Liver (tissue), 9 donors: ENCODE data around the gene CST4. TPM values are rescaled to one million over a fixed set of nuclear protein-coding genes. Genes with fewer than 3 reads are reported as not detected.
"Not testable (repeated sequence)": the region's sequence is repeated elsewhere in the genome, so short reads cannot be mapped to it uniquely, and the experiment has no call there.

Experiments used
- DNase-seq: peaks from one replicate; pipeline ENCODE4 v3.0.0-alpha.2; 2017; ENCODE audit warnings: low spot score
- H3K27ac ChIP-seq, 2 donors: one replicate each; pipeline ENCODE4 v1.7.0; 2013; ENCODE audit warnings: inconsistent platforms in 2 of 2, low read length in 2 of 2, control low read depth in 1 of 2, low read depth in 1 of 2, mild to moderate bottlenecking in 1 of 2
- H3K27me3 ChIP-seq, 4 donors: one replicate each; pipeline versions ENCODE4 v1.6.1 to v1.7.0; 2013; ENCODE audit warnings: low read length in 3 of 4, inconsistent platforms in 1 of 4, mild to moderate bottlenecking in 1 of 4, moderate library complexity in 1 of 4; ENCODE audit not compliant: control insufficient read depth in 4 of 4, insufficient read depth in 4 of 4
- H3K36me3 ChIP-seq, 4 donors: one replicate each; pipeline versions ENCODE4 v1.6.1 to v1.7.0; 2013; ENCODE audit warnings: low read length in 3 of 4, mild to moderate bottlenecking in 3 of 4, low read depth in 1 of 4, moderate library complexity in 1 of 4; ENCODE audit not compliant: control insufficient read depth in 4 of 4, insufficient read depth in 3 of 4
- H3K4me1 ChIP-seq, 4 donors: one replicate each; pipeline versions ENCODE4 v1.6.1 to v1.7.0; 2013; ENCODE audit warnings: low read length in 3 of 4, mild to moderate bottlenecking in 3 of 4, moderate library complexity in 1 of 4; ENCODE audit not compliant: control insufficient read depth in 4 of 4, insufficient read depth in 4 of 4
- H3K4me3 ChIP-seq, 3 donors: one replicate each; pipeline versions ENCODE4 v1.6.1 to v1.7.0; 2013; ENCODE audit warnings: low read length in 3 of 3, control low read depth in 1 of 3, low read depth in 1 of 3, mild to moderate bottlenecking in 1 of 3
- H3K9ac ChIP-seq, 2 donors: one replicate each; pipeline ENCODE4 v1.7.0; 2013; ENCODE audit warnings: low read length in 2 of 2, mild to moderate bottlenecking in 2 of 2, moderate library complexity in 2 of 2, control low read depth in 1 of 2, low read depth in 1 of 2
- H3K9me3 ChIP-seq, 4 donors: one replicate each; pipeline versions ENCODE4 v1.6.1 to v1.7.0; 2013; ENCODE audit warnings: low read length in 3 of 4; ENCODE audit not compliant: control insufficient read depth in 4 of 4
- EGR1 ChIP-seq, 2 donors: IDR thresholded peaks; 2 replicates each; pipeline ENCODE4 v1.6.1; 2016 to 2018; ENCODE audit warnings: antibody characterized with exemption in 2 of 2, low read depth in 2 of 2
- GABPA ChIP-seq, 2 donors: IDR thresholded peaks in 1 of 2; conservative IDR thresholded peaks in 1 of 2; 2 replicates each; pipeline ENCODE4 v1.6.1; 2016; ENCODE audit warnings: antibody characterized with exemption in 2 of 2, mild to moderate bottlenecking in 1 of 2, moderate library complexity in 1 of 2
- HNF4G ChIP-seq: IDR thresholded peaks from 2 replicates; pipeline ENCODE4 v1.6.1; 2016; ENCODE audit warnings: antibody characterized with exemption
- JUND ChIP-seq, 2 donors: IDR thresholded peaks; 2 replicates each; pipeline ENCODE4 v1.6.1; 2016; ENCODE audit warnings: antibody characterized with exemption in 2 of 2
- NR2F2 ChIP-seq: IDR thresholded peaks from 2 replicates; pipeline ENCODE4 v1.6.1; 2016; ENCODE audit warnings: antibody characterized with exemption
- RAD21 ChIP-seq, 2 donors: IDR thresholded peaks; 2 replicates each; pipeline ENCODE4 v1.6.1; 2016; ENCODE audit warnings: antibody characterized with exemption in 2 of 2, mild to moderate bottlenecking in 2 of 2
- RXRA ChIP-seq, 2 donors: IDR thresholded peaks; 2 replicates each; pipeline ENCODE4 v1.6.1; 2017 to 2018; ENCODE audit warnings: antibody characterized with exemption in 2 of 2, mild to moderate bottlenecking in 1 of 2
- SP1 ChIP-seq: IDR thresholded peaks from 2 replicates; pipeline ENCODE4 v1.6.1; 2018; ENCODE audit warnings: antibody characterized with exemption, mild to moderate bottlenecking
- TAF1 ChIP-seq: conservative IDR thresholded peaks from 2 replicates; pipeline ENCODE4 v1.6.1; 2016; ENCODE audit warnings: antibody characterized with exemption, mild to moderate bottlenecking
- YY1 ChIP-seq: IDR thresholded peaks from 2 replicates; pipeline ENCODE4 v1.6.1; 2016; ENCODE audit warnings: antibody characterized with exemption, mild to moderate bottlenecking
- WGBS: extraction: QIAGEN DNeasy Blood & Tissue Kit; methylation state at CpG from one replicate; pipeline ENCODE4 v1.1.7; 2013; 5-methylcytosine and 5-hydroxymethylcytosine counted together
- polyA plus RNA-seq, 2 donors: library from polyadenylated mRNA; stranded (reverse) in 1 of 2; unstranded in 1 of 2; fragments of 200-250 nt in 1 of 2; fragments of >200 nt in 1 of 2; fragmentation: Nextera tagmentation in 1 of 2; extraction: Ambion mirVana in 1 of 2; gene quantifications; one replicate each; pipeline versions ENCODE4 v1.2.1 to v1.2.3, GENCODE V29; 2013 to 2015
- total RNA-seq, 2 donors: library from RNA; depleted of rRNA; stranded (reverse); fragments of >200 nt; gene quantifications; one replicate each; pipeline ENCODE4 v1.2.3, GENCODE V29; 2014
- TF ChIP-seq, protein P1 (sequence below): IDR thresholded peaks from 2 replicates; pipeline ENCODE4 v1.6.1; 2016; ENCODE audit warnings: antibody characterized with exemption
- TF ChIP-seq, protein P2 (sequence below): IDR thresholded peaks from 2 replicates; pipeline ENCODE4 v1.6.1; 2016; ENCODE audit warnings: antibody characterized with exemption, mild to moderate bottlenecking
- TF ChIP-seq, protein P3 (sequence below): IDR thresholded peaks from 2 replicates; pipeline ENCODE4 v1.6.1; 2016; ENCODE audit warnings: antibody characterized with exemption
- TF ChIP-seq, protein P4 (sequence below): fragments of 150-350 bp; IDR thresholded peaks from 2 replicates; pipeline ENCODE4 v1.5.1; 2017; ENCODE audit warnings: improper control_type of control experiment, low read depth, low read length; ENCODE audit not compliant: missing input control
- TF ChIP-seq, protein P5 (sequence below): IDR thresholded peaks from 2 replicates; pipeline ENCODE4 v1.6.1; 2016; ENCODE audit warnings: antibody characterized with exemption
- donor health status: healthy.
- donor health status: healthy.
- donor health status: healthy.
- donor health status: healthy.
- donor health status: healthy.

The CST4 gene
- total and polyA plus RNA-seq, 4 donors = not detected

DNA sequence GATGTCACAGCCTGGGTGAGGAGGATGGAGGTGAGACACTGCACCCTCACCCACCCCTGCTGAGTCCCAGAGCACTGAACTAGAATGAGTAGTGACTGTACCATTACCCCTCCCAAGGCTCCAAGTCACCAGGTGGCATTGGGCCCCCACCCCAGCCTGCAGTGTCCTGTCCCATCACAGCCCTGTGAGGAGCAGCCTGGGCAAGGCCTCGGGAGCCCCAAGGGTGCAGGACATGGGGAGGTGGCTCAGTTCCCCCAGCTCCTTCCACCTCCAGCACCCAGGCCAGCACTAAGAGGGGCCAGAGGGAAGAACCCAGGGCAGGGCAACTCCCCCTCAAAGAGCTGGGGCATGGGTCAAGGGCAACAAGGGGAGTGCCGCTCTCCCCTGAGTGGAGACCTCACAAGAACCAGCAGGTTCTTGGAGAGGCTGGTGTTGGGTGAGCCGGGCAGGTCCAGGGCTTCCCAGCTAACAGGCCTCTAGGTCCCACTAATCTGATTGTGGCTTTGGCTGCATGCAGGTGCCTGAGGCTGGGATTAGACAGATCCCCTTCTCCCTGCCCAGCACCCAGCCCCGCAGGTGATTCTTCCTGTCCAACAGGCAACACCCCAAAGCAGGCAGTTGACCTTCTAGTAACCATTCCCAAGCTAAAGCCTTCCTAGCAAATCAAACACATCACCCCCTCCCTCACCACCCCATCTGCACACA lies 2.6 kb downstream of the CST4 start:
- Histone ChIP-seq H3K36me3 (no peaks in the 10 kb centered on the region), H3K9me3 (no peaks in the 10 kb centered on the region), H3K27ac (no peak overlapping the region), H3K9ac (no peak overlapping the region), H3K4me1 (no peaks in the 10 kb centered on the region), H3K4me3 (no peak overlapping the region), H3K27me3 (peaks cover 0 to 3% (median 0%) of the 10 kb centered on the region in 4 donors)
- TF ChIP-seq GABPA (IDR thresholded peaks at IDR 0.05 in 1 of 2, conservative IDR thresholded peaks at IDR 0.05 in 1 of 2) (no peak), RAD21 (IDR thresholded peaks at IDR 0.05) (no peak), TAF1 (no peak), EGR1 (IDR thresholded peaks at IDR 0.05; ENCODE audit: low read depth in 2 of 2) (no peak)
- TF ChIP-seq, protein P1, sequence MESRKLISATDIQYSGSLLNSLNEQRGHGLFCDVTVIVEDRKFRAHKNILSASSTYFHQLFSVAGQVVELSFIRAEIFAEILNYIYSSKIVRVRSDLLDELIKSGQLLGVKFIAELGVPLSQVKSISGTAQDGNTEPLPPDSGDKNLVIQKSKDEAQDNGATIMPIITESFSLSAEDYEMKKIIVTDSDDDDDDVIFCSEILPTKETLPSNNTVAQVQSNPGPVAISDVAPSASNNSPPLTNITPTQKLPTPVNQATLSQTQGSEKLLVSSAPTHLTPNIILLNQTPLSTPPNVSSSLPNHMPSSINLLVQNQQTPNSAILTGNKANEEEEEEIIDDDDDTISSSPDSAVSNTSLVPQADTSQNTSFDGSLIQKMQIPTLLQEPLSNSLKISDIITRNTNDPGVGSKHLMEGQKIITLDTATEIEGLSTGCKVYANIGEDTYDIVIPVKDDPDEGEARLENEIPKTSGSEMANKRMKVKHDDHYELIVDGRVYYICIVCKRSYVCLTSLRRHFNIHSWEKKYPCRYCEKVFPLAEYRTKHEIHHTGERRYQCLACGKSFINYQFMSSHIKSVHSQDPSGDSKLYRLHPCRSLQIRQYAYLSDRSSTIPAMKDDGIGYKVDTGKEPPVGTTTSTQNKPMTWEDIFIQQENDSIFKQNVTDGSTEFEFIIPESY = no peak
- DNase-seq = no peak
- WGBS = 88% methylated on average over 4 of the region's 4 CpGs

DNA sequence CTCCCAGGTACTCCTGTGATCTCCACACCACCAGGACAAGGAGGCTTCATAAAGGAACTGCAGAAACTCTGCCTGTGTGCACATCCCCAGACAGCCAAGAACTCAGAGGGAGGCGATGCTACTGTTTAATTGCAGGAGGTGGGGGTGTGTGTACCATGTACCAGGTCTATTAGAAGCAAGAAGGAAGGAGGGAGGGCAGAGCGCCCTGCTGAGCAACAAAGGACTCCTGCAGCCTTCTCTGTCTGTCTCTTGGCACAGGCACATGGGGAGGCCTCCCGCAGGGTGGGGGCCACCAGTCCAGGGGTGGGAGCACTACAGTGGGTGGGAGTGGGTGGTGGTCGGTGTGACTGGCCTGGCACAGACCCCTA lies 3.3 kb downstream of the CST4 start:
- WGBS = 73% methylated on average over 4 of the region's 4 CpGs
- not testable (repeated sequence) for H3K9ac ChIP-seq, H3K4me3 ChIP-seq, H3K36me3 ChIP-seq, DNase-seq, H3K27ac ChIP-seq, H3K27me3 ChIP-seq, H3K4me1 ChIP-seq, H3K9me3 ChIP-seq

DNA sequence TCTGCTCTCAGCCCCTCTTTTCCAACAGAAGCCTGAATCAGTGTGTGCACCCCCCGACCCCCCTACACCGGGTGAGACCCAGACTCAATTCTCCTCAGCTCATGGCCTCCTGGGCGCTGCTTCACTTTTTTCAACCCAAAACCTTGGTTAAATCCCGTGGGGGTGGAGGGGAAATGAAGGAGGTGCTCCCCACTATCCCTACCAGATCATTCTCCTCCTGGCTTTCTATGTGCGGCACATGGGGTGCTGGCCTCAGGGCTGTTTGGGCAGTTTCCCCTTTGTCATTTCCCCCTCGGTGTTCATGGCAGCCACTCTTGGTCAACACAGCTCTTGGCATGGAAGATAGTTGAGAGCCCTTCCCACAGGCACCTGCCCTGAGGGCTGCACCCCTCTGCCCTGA lies 4.6 kb downstream of the CST4 start:
- DNase-seq = no peak
- Histone ChIP-seq H3K4me1 (no peaks in the 10 kb centered on the region), H3K27me3 (peaks cover 0 to 6% (median 0%) of the 10 kb centered on the region in 4 donors), H3K9ac (no peak overlapping the region), H3K9me3 (no peaks in the 10 kb centered on the region), H3K36me3 (no peaks in the 10 kb centered on the region), H3K27ac (no peak overlapping the region), H3K4me3 (no peak overlapping the region)
- 88% methylated on average over 6 of the region's 6 CpGs for whole genome bisulfite sequencing
- TF ChIP-seq, protein P2, sequence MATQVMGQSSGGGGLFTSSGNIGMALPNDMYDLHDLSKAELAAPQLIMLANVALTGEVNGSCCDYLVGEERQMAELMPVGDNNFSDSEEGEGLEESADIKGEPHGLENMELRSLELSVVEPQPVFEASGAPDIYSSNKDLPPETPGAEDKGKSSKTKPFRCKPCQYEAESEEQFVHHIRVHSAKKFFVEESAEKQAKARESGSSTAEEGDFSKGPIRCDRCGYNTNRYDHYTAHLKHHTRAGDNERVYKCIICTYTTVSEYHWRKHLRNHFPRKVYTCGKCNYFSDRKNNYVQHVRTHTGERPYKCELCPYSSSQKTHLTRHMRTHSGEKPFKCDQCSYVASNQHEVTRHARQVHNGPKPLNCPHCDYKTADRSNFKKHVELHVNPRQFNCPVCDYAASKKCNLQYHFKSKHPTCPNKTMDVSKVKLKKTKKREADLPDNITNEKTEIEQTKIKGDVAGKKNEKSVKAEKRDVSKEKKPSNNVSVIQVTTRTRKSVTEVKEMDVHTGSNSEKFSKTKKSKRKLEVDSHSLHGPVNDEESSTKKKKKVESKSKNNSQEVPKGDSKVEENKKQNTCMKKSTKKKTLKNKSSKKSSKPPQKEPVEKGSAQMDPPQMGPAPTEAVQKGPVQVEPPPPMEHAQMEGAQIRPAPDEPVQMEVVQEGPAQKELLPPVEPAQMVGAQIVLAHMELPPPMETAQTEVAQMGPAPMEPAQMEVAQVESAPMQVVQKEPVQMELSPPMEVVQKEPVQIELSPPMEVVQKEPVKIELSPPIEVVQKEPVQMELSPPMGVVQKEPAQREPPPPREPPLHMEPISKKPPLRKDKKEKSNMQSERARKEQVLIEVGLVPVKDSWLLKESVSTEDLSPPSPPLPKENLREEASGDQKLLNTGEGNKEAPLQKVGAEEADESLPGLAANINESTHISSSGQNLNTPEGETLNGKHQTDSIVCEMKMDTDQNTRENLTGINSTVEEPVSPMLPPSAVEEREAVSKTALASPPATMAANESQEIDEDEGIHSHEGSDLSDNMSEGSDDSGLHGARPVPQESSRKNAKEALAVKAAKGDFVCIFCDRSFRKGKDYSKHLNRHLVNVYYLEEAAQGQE = no peak
- TF ChIP-seq YY1 = no peak
- TF ChIP-seq, protein P1 = no peak
- no peak for TF ChIP-seq TAF1
- TF ChIP-seq HNF4G = no peak
- no peak for TF ChIP-seq EGR1 (IDR thresholded peaks at IDR 0.05; ENCODE audit: low read depth in 2 of 2)
- TF ChIP-seq, protein P3, sequence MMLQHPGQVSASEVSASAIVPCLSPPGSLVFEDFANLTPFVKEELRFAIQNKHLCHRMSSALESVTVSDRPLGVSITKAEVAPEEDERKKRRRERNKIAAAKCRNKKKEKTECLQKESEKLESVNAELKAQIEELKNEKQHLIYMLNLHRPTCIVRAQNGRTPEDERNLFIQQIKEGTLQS = no peak
- no peak for TF ChIP-seq SP1
- no peak for TF ChIP-seq JUND (IDR thresholded peaks at IDR 0.05)
- no peak for TF ChIP-seq GABPA (IDR thresholded peaks at IDR 0.05 in 1 of 2, conservative IDR thresholded peaks at IDR 0.05 in 1 of 2)
- TF ChIP-seq RXRA (IDR thresholded peaks at IDR 0.05) = no peak
- no peak for TF ChIP-seq RAD21 (IDR thresholded peaks at IDR 0.05)
- TF ChIP-seq, protein P4, sequence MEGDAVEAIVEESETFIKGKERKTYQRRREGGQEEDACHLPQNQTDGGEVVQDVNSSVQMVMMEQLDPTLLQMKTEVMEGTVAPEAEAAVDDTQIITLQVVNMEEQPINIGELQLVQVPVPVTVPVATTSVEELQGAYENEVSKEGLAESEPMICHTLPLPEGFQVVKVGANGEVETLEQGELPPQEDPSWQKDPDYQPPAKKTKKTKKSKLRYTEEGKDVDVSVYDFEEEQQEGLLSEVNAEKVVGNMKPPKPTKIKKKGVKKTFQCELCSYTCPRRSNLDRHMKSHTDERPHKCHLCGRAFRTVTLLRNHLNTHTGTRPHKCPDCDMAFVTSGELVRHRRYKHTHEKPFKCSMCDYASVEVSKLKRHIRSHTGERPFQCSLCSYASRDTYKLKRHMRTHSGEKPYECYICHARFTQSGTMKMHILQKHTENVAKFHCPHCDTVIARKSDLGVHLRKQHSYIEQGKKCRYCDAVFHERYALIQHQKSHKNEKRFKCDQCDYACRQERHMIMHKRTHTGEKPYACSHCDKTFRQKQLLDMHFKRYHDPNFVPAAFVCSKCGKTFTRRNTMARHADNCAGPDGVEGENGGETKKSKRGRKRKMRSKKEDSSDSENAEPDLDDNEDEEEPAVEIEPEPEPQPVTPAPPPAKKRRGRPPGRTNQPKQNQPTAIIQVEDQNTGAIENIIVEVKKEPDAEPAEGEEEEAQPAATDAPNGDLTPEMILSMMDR = no peak
- TF ChIP-seq NR2F2 = no peak
- TF ChIP-seq, protein P5, sequence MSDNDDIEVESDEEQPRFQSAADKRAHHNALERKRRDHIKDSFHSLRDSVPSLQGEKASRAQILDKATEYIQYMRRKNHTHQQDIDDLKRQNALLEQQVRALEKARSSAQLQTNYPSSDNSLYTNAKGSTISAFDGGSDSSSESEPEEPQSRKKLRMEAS = no peak
